Rectal smooth muscle tissue (tissue), 1 donor: ENCODE measurements around the gene SLC9C1.
"Not testable (repeated sequence)": the region's sequence is repeated elsewhere in the genome, so short reads cannot be mapped to it uniquely, and the experiment has no call there.

Experiments used
- H3K27ac ChIP-seq: one replicate; pipeline ENCODE4 v1.7.0; 2013; ENCODE audit warnings: low read depth, low read length, inconsistent platforms
- H3K27me3 ChIP-seq: one replicate; pipeline ENCODE4 v1.7.0; 2013; ENCODE audit warnings: low read length; ENCODE audit not compliant: control insufficient read depth, insufficient read depth
- H3K36me3 ChIP-seq: one replicate; pipeline ENCODE4 v1.7.0; 2013; ENCODE audit warnings: low read length; ENCODE audit not compliant: control insufficient read depth, insufficient read depth
- H3K4me1 ChIP-seq: one replicate; pipeline ENCODE4 v1.7.0; 2013; ENCODE audit warnings: low read length; ENCODE audit not compliant: control insufficient read depth, insufficient read depth
- H3K4me3 ChIP-seq: one replicate; pipeline ENCODE4 v1.7.0; 2013; ENCODE audit warnings: low read length
- H3K9ac ChIP-seq: one replicate; pipeline ENCODE4 v1.7.0; 2013; ENCODE audit warnings: low read length

The SLC9C1 gene

GRCh38 chr3:112233083-112233482 is 60.9 kb downstream of the SLC9C1 start:
- no peak overlapping the region for H3K27ac ChIP-seq
- no peaks in the 10 kb centered on the region for H3K27me3 ChIP-seq
- H3K36me3 ChIP-seq = no peaks in the 10 kb centered on the region
- H3K9ac ChIP-seq = no peak overlapping the region
- no peak overlapping the region for H3K4me3 ChIP-seq
- H3K4me1 ChIP-seq = no peaks in the 10 kb centered on the region

GRCh38 chr3:112231727-112232126 is 62.3 kb downstream of the SLC9C1 start:
- no peaks in the 10 kb centered on the region for H3K4me1 ChIP-seq
- H3K27me3 ChIP-seq = no peaks in the 10 kb centered on the region
- H3K36me3 ChIP-seq = no peaks in the 10 kb centered on the region
- H3K4me3 ChIP-seq = no peak overlapping the region
- no peak overlapping the region for H3K9ac ChIP-seq
- no peak overlapping the region for H3K27ac ChIP-seq

- H3K27me3 ChIP-seq = no peaks in the 10 kb centered on the region
- H3K27ac ChIP-seq = no peak overlapping the region
Measured at GRCh38 chr3:112230033-112230432, 64.0 kb downstream of the SLC9C1 start.

GRCh38 chr3:112228786-112229185 is 65.2 kb downstream of the SLC9C1 start:
- no peak overlapping the region for H3K9ac ChIP-seq
- H3K27me3 ChIP-seq = no peaks in the 10 kb centered on the region
- no peaks in the 10 kb centered on the region for H3K4me1 ChIP-seq
- no peak overlapping the region for H3K27ac ChIP-seq
- no peaks in the 10 kb centered on the region for H3K36me3 ChIP-seq
- H3K4me3 ChIP-seq = no peak overlapping the region

More at GRCh38 chr3:112230033-112230432, 64.0 kb downstream of the SLC9C1 start:
- Histone ChIP-seq H3K36me3 (no peaks in the 10 kb centered on the region), H3K9ac (no peak overlapping the region), H3K4me1 (no peaks in the 10 kb centered on the region), H3K4me3 (no peak overlapping the region)

- H3K4me1 ChIP-seq = no peaks in the 10 kb centered on the region
- H3K27ac ChIP-seq = no peak overlapping the region
- H3K9ac ChIP-seq = no peak overlapping the region
- H3K4me3 ChIP-seq = no peak overlapping the region
- H3K27me3 ChIP-seq = no peaks in the 10 kb centered on the region
- H3K36me3 ChIP-seq = no peaks in the 10 kb centered on the region
Measured at GRCh38 chr3:112200317-112200666, 93.7 kb downstream of the SLC9C1 start.

GRCh38 chr3:112199622-112200316 is 94.2 kb downstream of the SLC9C1 start:
- no peak overlapping the region for H3K27ac ChIP-seq
- H3K4me3 ChIP-seq = no peak overlapping the region
- H3K9ac ChIP-seq = no peak overlapping the region
- H3K27me3 ChIP-seq = no peaks in the 10 kb centered on the region
- H3K4me1 ChIP-seq = no peaks in the 10 kb centered on the region
- no peaks in the 10 kb centered on the region for H3K36me3 ChIP-seq

GRCh38 chr3:112197131-112197530 is 96.9 kb downstream of the SLC9C1 start:
- no peaks in the 10 kb centered on the region for H3K4me1 ChIP-seq
- H3K4me3 ChIP-seq = no peak overlapping the region
- H3K27me3 ChIP-seq = no peaks in the 10 kb centered on the region
- H3K36me3 ChIP-seq = no peaks in the 10 kb centered on the region
- H3K9ac ChIP-seq = no peak overlapping the region
- no peak overlapping the region for H3K27ac ChIP-seq

- Histone ChIP-seq H3K36me3 (no peaks in the 10 kb centered on the region), H3K27ac (no peak overlapping the region), H3K4me1 (no peaks in the 10 kb centered on the region), H3K4me3 (no peak overlapping the region), H3K9ac (no peak overlapping the region), H3K27me3 (no peaks in the 10 kb centered on the region)
Measured at GRCh38 chr3:112187300-112187699, 106.7 kb downstream of the SLC9C1 start.

- not testable (repeated sequence) for H3K36me3 ChIP-seq, H3K27me3 ChIP-seq, H3K9ac ChIP-seq, H3K4me3 ChIP-seq, H3K27ac ChIP-seq, H3K4me1 ChIP-seq
Measured at GRCh38 chr3:112185423-112186035, 108.5 kb downstream of the SLC9C1 start.

- Histone ChIP-seq H3K9ac (no peak overlapping the region), H3K4me3 (no peak overlapping the region), H3K4me1 (no peaks in the 10 kb centered on the region), H3K27ac (no peak overlapping the region), H3K36me3 (no peaks in the 10 kb centered on the region), H3K27me3 (no peaks in the 10 kb centered on the region)
Measured at GRCh38 chr3:112175646-112176045, 118.4 kb downstream of the SLC9C1 start.

GRCh38 chr3:112175037-112175436 is 119.0 kb downstream of the SLC9C1 start:
- H3K27me3 ChIP-seq = no peaks in the 10 kb centered on the region
- no peaks in the 10 kb centered on the region for H3K36me3 ChIP-seq
- no peaks in the 10 kb centered on the region for H3K4me1 ChIP-seq
- H3K9ac ChIP-seq = no peak overlapping the region
- H3K27ac ChIP-seq = no peak overlapping the region
- H3K4me3 ChIP-seq = no peak overlapping the region

GRCh38 chr3:112171144-112171543 is 122.9 kb downstream of the SLC9C1 start:
- no peak overlapping the region for H3K4me3 ChIP-seq
- no peaks in the 10 kb centered on the region for H3K4me1 ChIP-seq
- no peak overlapping the region for H3K9ac ChIP-seq
- H3K27ac ChIP-seq = no peak overlapping the region
- H3K27me3 ChIP-seq = no peaks in the 10 kb centered on the region
- no peaks in the 10 kb centered on the region for H3K36me3 ChIP-seq

- Histone ChIP-seq H3K36me3 (no peaks in the 10 kb centered on the region), H3K9ac (no peak overlapping the region), H3K4me1 (no peaks in the 10 kb centered on the region), H3K4me3 (no peak overlapping the region), H3K27ac (no peak overlapping the region), H3K27me3 (no peaks in the 10 kb centered on the region)
Measured at GRCh38 chr3:112170046-112170445, 124.0 kb downstream of the SLC9C1 start.
